Mucosa of descending colon (tissue), 3 donors: ENCODE measurements around the gene GPR75. TPM values are rescaled to one million over a fixed set of nuclear protein-coding genes. Genes with fewer than 3 reads are reported as not detected.
"Not testable (repeated sequence)": the region's sequence is repeated elsewhere in the genome, so short reads cannot be mapped to it uniquely, and the experiment has no call there.

Experiments
- ATAC-seq: fragments of 200-7000 bp; cut with Tn5 transposase; one replicate; pipeline ENCODE4 v1.9.1; 2020; ENCODE audit warnings: mild to moderate bottlenecking, moderate library complexity
- DNase-seq, 3 donors: peaks; one replicate each; pipeline ENCODE4 v3.0.0-alpha.2; 2020
- H3K36me3 ChIP-seq: fragments of 200-600 bp; one replicate; pipeline ENCODE4 v1.8.0; 2021; ENCODE audit warnings: low read depth, mild to moderate bottlenecking
- H3K4me1 ChIP-seq: fragments of 200-600 bp; one replicate; pipeline ENCODE4 v1.8.0; 2021; ENCODE audit warnings: low read depth, mild to moderate bottlenecking
- H3K4me3 ChIP-seq: fragments of 200-600 bp; one replicate; pipeline ENCODE4 v1.8.0; 2021; ENCODE audit warnings: mild to moderate bottlenecking
- H3K9me3 ChIP-seq: fragments of 200-600 bp; one replicate; pipeline ENCODE4 v1.8.0; 2021; ENCODE audit warnings: mild to moderate bottlenecking
- intact Hi-C, 2 donors: fragments of 100-400 bp; cut with DNase I in 1 of 2; cut with micrococcal nuclease in 1 of 2; formaldehyde crosslinking; loops; one replicate each; pipeline versions ENCODE4 v1.11.0 to v1.11.1; 2022; cut with DNase I, micrococcal nuclease
- total RNA-seq, 3 donors: library from RNA; stranded (reverse); fragmentation: NEBNext Ultra II Directional in 2 of 3; extraction: Animal tissue kit (Norgen Biotek cat#: 25700) in 2 of 3; gene quantifications; one replicate each; pipeline versions ENCODE4 v1.2.1 to v1.2.4, GENCODE V29; 2021 to 2023
- TF ChIP-seq, protein P1 (sequence below): fragments of 200-600 bp; IDR thresholded peaks from one replicate; pipeline ENCODE4 v1.8.0; 2022; ENCODE audit warnings: antibody characterized with exemption, mild to moderate bottlenecking
- donor health status: DM: no; HTN: no; CAD: no; lungs with moderate emphysema.
- donor health status: DM: no; HTN: no; CAD: no.
- donor health status: DM: no; HTN: yes; CAD: no.

The GPR75 gene
- total RNA-seq, 3 donors from 2014 or later: 1.3 to 2.9 (median 2.1) TPM

DNA sequence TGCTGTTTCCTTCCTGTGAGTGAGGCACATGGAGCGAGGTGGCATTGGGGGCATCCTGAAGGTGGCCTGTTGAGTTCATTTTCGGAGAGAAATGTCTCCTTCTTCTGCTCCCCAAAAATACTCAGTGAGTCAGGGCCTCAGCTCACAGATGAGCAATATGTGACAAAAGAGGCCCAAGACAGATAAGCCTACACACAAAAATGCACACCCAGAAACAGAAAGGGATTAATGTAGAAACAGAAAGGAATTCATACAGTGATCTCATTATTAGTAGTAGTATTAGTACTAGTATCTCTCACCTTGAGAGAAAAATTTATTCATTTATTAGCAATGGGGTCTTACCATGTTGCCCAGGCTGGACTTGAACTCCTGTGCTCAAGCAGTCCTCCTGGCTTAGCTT is 5.1 kb downstream of the GPR75 start:
- intact Hi-C loops: no loop called here
- ATAC-seq: no peak

DNA sequence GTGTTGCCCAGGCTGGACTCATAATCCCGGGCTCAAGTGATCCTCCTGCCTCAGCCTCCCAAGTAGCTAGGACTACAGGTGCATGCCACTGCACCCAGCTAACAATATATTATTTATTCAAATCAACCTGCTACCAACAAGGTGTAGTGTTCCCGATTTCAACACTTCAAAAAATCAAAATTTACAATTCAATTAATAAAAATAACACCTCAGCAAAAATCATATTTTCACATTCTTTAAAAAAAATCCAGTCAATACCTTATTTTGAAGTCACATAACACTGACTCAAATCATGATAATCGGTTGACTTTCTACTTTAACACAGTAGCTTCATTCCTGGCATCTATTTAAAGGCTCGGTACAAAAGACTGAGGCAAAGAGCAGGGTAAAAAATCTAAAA is 7.2 kb downstream of the GPR75 start:
- Histone ChIP-seq H3K4me3 (no peak overlapping the region), H3K4me1 (no peaks in the 10 kb centered on the region), H3K9me3 (no peaks in the 10 kb centered on the region), H3K36me3 (no peaks in the 10 kb centered on the region)
- intact Hi-C loops: no loop called here
- TF ChIP-seq, protein P1, sequence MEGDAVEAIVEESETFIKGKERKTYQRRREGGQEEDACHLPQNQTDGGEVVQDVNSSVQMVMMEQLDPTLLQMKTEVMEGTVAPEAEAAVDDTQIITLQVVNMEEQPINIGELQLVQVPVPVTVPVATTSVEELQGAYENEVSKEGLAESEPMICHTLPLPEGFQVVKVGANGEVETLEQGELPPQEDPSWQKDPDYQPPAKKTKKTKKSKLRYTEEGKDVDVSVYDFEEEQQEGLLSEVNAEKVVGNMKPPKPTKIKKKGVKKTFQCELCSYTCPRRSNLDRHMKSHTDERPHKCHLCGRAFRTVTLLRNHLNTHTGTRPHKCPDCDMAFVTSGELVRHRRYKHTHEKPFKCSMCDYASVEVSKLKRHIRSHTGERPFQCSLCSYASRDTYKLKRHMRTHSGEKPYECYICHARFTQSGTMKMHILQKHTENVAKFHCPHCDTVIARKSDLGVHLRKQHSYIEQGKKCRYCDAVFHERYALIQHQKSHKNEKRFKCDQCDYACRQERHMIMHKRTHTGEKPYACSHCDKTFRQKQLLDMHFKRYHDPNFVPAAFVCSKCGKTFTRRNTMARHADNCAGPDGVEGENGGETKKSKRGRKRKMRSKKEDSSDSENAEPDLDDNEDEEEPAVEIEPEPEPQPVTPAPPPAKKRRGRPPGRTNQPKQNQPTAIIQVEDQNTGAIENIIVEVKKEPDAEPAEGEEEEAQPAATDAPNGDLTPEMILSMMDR: no peak
- DNase-seq: no peak
- no peak for ATAC-seq

More for the DNA sequence above, 5.1 kb downstream of the GPR75 start:
- Histone ChIP-seq H3K4me3 (no peak overlapping the region), H3K4me1 (no peaks in the 10 kb centered on the region), H3K9me3 (no peaks in the 10 kb centered on the region), H3K36me3 (no peaks in the 10 kb centered on the region)
- no peak for DNase-seq
- TF ChIP-seq, protein P1: no peak

GRCh38 chr2:53851052-53851757 is 8.6 kb downstream of the GPR75 start:
- ATAC-seq, H3K9me3 ChIP-seq, intact Hi-C loops, H3K4me3 ChIP-seq, H3K36me3 ChIP-seq, H3K4me1 ChIP-seq, DNase-seq: not testable (repeated sequence)

DNA sequence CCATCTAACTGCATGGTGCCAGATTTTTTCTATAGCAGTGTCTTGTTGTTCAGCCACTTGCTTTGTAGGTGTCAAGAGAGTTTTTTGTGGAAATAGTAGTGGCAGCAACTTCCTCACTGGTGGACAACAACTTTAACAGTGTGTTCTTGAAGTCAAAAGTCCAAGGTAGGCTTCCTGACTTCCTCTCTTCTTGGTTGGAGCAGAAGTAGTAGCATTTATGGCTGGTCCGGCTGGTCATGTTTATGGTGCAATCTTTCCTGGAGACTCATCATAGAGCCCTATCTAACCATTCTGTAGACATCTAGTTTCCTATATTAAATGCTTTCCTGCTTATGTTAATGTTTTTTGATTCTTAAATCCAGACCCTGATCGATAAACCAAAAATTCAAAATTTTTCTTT is 11.7 kb downstream of the GPR75 start:
- DNase-seq (no peak), ATAC-seq (peak; percentile 66)
- H3K4me1 ChIP-seq: no peaks in the 10 kb centered on the region
- TF ChIP-seq, protein P1: no peak
- intact Hi-C loops: no loop called here
- H3K4me3 ChIP-seq: no peak overlapping the region
- no peaks in the 10 kb centered on the region for H3K36me3 ChIP-seq
- no peaks in the 10 kb centered on the region for H3K9me3 ChIP-seq

DNA sequence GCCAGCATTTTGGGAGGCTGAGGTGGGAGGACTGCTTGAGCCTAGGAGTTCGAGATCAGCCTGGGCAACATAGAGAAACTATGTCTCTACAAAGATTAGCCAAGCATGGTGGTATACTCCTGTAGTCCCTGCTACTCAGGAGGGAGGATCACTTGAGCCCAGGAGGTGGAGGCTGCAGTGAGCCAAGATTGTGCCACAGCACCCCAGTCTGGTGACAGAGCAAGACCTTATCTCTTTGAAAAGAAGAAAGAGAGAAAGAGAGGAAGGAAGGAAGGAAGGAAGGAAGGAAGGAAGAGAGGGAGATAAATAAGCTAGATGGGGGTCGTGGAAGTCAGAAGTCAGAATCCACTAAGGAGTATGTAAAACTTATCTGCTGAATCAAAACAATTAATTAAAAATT is 16.2 kb downstream of the GPR75 start:
- no peak overlapping the region for H3K4me3 ChIP-seq
- ATAC-seq (no peak), DNase-seq (no peak)
- intact Hi-C loops: no loop called here
- no peaks in the 10 kb centered on the region for H3K4me1 ChIP-seq
- H3K9me3 ChIP-seq: no peaks in the 10 kb centered on the region
- H3K36me3 ChIP-seq: no peaks in the 10 kb centered on the region
- TF ChIP-seq, protein P1: no peak

DNA sequence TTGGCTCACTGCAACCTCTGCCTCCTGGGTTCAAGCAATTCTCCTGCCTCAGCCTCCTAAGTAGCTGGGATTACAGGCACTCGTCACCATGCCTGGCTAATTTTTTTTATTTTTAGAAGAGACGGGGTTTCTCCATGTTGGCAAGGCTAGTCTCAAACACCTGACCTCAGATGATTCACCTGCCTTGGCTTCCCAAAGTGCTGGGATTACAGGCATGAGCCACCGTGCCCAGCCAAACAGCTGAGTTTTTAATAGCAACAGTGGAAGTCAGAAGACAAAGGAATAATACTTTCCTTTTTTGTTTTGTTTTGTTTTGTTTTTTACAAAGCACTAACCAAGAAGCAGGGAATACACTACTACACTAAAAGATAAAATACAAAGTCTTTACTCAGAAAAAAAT is 16.9 kb downstream of the GPR75 start:
- intact Hi-C loops: no loop called here
- TF ChIP-seq, protein P1: no peak
- ATAC-seq: no peak

GRCh38 chr2:53841651-53842050 is 18.1 kb downstream of the GPR75 start:
- intact Hi-C loops, DNase-seq, H3K9me3 ChIP-seq, ATAC-seq, H3K4me3 ChIP-seq, H3K4me1 ChIP-seq, H3K36me3 ChIP-seq: not testable (repeated sequence)

More for the DNA sequence above, 16.9 kb downstream of the GPR75 start:
- Histone ChIP-seq H3K36me3 (no peaks in the 10 kb centered on the region), H3K4me3 (no peak overlapping the region), H3K9me3 (no peaks in the 10 kb centered on the region), H3K4me1 (no peaks in the 10 kb centered on the region)
- DNase-seq: no peak
